HG02588 (cell line): ENCODE data around the gene MUC5B.

Experiments
- ATAC-seq: cut with Tn5 transposase; IDR thresholded peaks from one replicate; pipeline ENCODE4 v1.9.1; 2021; ENCODE audit warnings: mild to moderate bottlenecking, moderate library complexity; ENCODE audit not compliant: unreplicated experiment

The MUC5B gene

DNA sequence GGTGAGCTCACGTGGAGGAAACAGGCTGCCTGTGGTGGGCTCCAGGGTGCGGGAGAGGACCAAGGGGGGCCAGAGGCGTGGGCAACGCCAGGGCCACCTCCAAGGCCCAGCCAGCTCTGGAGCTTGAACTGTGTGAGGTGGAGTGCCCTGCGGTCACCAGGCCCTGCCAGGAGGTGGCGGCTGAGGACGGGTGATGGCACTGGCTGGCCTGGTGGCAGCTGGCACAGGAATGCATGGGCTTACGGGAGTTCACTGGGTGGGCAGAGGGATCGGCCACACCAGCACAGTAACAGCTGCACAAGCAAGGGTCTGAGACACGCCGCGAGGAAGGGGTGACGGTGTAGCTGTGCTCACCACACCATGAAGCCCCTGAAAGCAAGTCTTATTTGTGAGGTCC, 70.8 kb downstream of the MUC5B start:
- no peak for ATAC-seq

DNA sequence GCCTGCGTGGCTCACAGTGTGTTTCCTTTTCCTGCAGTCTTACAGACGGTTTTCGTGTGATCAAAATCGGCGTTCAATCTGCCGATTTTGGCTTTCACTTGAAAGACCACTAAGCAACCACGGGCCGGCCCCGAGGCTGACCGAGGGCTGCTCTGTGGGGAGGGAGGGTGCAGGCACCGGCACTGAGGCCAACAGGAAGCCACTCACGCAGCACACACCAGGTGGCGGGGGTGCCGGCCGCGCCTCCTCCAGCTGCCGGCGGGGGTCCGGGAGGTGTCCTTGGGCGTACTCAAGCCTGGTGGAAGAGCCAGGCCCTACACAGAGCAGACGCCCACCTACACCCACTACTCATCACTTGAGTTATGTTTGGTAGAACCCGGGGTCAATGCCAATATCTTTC, 72.2 kb downstream of the MUC5B start:
- ATAC-seq, result no peak

DNA sequence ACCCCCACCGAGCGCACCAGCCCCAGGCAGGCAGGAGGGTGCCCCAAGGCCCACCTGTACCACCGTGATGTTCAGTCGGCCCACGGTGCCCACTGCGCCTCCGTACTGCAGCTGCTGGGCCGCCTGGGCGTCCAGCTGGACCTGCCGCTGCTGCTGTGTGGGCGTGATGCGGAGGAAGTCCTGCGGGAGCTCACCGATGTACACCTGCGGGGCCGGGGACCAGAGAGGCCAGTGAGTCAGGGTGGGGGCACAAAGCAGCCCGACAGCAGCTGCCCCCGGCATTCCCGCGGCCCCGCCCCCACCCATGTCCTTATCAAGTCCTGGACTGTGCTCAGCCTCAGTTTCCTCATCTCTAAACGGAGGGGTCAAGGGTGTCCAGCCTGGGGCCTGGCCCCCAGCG, 72.7 kb downstream of the MUC5B start:
- ATAC-seq, result no peak

DNA sequence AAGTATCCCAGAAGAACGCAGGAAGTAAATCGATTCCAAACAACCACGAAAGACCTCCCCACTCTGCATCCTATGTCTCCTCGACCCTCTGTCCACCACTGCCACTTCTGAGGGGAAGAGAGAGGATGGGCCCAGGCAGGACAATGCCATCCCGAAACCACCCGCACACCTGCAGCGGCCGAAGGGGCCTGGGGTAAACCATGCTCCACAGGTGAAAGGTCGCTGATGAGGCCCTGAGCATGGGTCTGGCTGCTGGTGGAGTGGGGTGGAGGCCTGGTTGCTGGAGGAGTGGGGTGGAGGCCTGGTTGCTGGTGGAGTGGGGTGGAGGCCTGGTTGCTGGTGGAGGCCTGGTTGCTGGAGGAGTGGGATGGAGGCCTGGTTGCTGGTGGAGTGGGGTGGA, 73.4 kb downstream of the MUC5B start:
- ATAC-seq, result no peak

DNA sequence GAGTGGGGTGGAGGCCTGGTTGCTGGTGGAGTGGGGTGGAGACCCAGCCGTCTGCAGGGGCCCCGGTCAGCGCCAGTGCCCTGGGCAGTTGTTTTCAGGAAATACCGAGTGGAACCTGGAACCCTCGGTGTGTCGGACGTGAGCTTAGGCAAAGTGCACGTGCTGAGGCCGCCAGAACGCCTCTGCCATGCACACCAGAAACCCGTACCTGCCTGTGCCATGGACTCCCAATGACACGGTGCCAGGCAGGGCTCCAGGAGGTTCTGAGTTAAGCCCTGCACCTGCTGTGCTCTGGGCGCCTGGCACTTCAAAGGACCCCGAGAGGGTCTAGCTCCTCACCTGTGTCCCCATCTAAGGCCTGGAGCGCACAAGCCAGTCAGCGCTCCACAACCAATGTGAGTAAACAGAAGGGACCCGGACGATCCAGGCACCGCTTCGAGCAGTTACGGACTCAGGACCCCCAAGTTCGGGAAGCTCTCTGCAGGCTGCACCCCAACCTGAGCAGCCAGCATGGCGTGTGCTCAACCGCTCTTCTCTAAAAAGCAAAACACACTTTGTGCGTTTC, 74.2 kb downstream of the MUC5B start:
- no peak for ATAC-seq

DNA sequence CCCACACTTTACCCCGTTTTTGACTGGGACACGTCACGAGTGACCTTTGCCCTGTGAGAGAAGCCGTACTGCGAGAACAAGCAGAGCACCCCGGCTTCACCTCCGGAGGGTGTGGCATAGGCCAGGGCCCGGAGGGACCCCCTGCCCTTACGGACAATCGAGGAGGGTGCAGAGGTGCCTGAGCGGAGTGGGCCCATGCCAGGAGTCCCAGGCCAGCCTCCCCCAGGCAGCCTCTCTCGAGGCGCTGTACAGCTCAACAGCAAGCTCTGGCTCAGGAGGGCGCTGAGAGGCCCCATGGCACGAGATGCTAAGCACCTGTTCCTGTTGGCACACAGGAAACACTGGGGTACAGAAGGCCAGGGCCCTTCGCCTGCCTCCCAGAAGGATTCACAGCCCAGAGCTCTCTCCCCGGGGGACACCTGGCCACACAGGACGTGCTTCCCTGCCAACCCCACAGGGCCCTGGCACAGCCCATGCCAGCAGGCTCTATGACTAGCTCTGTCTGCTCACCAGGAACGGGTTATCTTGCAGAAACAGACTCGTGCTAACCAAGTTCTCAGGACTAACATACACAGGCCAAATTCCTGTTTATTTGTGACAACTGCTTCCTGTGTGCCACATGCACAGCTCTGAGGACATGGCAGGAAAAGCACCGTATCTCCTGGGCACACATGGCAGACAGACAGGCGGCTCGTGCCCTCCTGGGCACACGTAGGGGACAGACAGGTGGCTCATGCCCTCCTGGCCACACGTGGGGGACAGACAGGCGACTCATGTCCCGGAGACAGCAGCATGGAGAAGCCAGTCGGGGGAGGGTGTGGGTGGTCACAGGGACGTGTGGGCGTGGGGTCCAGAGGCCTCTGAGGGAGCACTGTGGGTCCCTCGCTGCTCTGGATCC, 75.0 kb downstream of the MUC5B start:
- ATAC-seq, result no peak

DNA sequence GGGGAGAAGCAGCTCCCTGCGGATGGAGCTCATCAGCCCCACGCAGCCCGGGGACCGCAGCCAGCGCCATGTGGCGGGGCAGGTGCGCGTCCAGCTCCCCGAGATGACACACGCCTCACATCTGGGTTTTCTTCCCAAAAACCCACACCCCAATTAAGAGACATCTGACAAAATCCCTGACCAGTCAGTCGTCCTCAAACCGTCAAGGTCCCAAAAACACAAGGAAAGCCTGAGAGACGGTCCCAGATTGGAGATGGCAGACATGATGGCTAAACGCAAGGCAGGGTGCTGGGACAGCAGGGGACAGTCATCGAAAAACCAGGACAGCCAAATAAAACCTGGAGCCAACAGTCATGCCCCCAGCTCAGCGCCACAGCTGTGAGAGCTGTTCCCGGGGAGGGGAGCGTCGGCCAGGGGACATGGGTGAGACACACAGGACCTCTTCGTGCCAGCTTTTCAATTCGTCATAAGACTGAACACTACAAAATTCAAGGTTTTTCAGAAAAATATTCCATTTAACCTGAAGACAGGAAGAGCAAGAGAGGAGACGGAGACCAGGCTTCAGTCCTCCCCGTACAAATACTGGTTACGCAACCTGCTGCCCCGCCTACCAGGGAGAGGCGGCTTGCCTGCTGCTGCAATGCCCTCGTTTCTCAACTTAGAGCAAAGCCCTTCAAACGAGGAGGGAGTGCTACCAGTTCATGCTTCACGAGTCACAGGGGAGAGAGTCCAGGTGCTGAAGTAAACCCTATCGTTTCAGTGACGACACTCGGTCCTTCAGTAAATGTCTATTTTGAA, 76.0 kb downstream of the MUC5B start:
- no peak for ATAC-seq

DNA sequence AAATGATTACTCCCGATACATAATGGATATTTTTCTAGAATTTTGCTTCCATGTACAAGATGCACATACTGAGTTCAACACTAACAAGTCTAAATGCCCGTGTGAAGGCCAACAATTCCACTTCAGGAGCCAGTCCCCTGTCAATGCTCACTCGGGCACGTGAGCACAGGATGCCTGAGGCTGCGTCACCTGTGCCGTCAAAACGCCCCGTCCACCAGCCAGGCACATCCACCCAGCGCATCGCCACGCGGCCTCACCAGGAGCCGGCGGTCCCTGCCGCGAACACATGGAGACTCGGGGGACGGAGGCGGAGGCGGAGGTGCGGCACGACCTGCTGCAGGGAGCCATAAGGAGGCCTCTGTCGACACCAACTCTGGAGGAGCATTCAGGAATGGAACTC, 76.8 kb downstream of the MUC5B start:
- ATAC-seq, result no peak

DNA sequence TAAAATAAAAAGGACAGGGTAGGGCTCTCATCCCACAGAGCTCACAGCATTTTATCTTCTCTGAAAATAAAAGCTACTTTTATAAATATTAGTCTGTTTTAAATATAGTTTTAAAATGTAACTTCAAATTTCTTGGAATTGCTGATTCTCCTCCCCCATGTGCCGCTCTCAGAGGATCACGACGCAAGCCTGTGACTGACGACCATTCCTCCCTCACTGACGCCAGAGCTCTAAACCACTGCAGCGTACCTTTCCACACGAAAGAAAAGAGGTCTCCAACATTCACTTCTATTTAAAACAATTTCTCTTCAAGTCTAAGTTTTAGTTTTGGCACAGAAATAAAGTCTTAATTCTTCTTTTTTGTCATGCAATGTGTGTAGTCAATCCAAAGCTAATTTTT, 77.3 kb downstream of the MUC5B start:
- no peak for ATAC-seq

DNA sequence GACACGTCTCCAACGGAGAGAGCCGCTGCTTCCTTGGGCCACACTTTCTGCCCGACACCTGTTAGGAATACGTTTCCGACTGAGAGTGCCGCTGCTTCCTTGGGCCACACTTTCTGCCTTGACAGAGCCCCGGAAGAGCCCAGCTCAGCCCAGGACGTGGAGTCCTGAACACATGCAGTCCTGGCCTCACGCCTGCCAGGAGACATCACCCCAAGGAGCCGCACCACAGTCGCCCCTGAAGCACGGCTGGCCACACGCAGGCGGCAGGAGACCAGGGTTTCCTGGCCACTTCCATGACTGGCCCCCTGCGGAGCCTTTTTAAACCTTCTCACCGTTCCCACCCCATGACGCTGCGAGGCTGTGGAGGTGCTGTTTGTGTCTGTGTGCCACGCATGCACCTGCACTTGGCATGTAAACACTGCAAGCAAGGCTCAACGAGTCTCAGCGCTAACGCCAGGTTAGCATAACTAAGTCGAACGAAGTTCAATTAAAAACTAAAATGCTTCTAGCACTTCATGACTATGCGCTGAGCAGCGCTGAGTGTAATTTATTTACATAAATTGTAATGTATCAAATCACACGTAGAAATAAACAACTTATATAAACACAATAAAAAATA, 77.8 kb downstream of the MUC5B start:
- ATAC-seq, result no peak

DNA sequence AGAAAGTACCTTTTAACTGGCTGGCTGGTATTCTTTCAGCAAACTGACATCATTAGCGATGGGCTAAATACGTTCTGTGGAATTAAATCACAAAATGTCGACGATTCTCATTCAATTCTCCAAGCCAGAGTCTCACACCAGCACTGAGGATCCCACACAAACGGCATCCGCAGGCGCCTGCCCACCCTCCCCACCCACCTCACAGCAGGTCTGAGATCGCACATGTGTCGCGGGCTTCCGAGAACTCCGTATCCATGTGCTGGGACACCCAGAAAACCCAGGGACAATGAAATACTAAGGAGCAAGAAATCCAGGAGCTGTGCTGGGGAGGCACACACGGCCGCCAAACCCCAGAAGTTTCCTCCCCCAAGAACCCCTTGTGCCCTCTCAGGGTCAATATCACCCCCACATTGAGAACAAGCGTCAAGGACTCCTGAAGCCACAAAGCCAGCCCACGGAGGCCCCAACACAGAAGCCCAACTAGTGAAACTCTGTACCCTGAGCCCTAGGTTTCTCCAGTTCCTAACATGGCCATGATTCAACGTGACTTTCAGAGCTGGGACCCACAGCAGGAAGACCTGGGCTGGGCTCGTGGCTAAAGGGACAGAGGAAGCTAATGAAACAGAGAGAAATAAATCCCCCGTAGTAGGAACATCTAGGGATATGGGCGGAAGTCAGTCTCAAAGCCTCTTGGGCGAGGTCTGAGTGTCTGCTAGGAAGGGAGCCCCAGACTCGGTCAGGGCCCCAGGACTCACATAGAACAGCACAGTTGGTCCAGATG, 78.5 kb downstream of the MUC5B start:
- no peak for ATAC-seq

DNA sequence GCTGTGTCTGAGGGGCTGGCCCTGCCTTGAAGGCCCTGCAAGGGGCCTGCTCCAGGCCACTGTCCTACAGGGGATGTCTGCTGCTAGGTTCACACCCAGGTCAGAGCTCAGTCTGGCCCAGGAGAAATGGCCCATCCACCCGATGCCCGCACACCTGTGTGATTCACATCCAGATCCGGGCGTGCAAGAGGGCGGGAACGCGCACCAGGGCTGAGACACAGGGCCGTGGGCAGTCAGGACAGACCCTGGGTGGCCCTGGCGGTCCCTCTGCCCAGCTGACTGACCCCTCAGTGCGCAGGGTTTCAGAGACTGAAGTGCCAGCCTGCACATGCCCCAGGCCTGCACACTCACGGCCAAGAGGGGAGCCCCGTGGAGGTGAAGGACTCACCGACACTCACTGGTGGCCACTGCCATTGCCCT, 79.2 kb downstream of the MUC5B start:
- no peak for ATAC-seq

DNA sequence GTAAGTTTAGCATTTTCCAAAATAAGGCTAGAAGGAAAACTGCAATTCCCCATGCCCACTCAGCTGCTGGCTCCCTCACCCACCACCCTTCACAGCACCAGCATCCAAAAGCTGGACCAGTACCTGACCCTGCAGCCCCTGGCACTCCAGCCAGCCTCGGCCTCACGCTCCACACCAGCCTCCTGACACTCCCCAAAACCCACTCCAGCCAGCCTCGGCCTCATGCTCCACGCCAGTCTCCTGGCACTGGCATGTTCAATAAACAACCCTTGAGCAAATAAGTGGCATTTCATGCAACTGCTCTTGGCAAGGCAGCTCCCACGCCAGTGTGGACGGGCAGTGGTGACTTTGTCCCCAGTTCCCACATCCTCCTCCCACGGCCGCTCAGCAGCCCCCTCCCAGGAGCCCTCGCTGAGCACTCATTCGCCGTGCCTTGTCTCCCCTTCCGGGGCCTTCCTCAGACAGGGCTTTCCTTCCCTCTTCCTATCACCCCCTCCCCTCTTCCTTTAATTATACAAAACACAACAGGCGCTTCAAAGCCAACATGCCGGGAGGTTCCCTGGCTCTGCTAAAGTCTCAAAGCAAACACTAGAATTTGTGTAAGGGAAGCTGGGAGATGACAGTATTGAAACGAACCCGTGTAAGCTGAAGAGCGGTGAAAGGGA, 79.7 kb downstream of the MUC5B start:
- no peak for ATAC-seq

DNA sequence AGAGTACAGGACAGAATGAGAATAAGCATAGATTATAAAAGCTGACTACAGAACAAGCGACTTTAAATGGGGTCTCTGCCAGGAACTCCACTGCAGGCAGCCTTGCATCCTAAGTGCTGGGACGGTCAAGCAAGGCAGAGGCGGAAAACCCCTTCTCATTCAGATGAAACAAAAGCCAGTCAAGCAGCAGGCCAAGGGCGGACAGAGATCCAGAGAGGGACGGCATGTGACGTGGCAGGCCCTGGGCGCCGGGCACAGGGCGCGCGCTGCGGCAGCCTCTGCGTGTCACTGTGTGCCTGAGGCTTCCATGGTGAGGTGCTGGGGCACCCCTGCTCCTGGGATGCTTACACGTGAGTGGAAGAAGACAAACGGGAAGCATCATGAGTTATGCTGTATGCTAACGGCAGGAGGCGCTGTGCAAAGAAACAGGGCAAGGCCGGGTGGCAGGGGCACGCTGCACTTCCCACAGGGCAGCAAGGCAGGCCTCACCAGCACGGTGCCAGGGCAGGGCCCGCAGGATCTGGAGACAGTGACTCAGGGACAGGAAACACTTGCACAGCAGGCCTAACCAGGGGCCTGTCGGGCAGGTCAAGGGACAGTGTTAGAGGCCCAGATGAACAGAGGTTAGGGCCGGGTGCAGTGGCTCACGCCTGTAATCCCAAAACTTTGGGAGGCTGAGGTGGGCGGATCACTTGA, 80.4 kb downstream of the MUC5B start:
- ATAC-seq, result no peak

DNA sequence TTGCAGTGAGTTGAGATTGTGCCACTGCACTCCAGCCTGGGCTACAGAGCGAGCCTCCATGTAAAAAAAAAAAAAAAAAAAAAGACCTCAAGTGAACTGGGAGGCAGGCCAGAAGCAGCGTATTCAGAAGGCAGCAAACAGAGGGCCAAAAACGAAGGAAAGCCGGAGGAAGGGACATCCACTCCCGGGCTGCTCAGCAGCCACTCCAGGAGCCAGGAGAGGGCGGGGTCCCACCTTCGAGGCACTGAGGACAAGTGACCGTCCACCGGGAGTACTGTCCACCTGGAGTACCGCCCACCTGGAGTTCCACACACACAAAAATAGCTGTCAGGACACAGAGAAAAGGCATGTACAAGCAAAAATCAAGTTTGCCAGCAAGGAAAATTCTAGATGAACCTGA, 81.1 kb downstream of the MUC5B start:
- no peak for ATAC-seq

DNA sequence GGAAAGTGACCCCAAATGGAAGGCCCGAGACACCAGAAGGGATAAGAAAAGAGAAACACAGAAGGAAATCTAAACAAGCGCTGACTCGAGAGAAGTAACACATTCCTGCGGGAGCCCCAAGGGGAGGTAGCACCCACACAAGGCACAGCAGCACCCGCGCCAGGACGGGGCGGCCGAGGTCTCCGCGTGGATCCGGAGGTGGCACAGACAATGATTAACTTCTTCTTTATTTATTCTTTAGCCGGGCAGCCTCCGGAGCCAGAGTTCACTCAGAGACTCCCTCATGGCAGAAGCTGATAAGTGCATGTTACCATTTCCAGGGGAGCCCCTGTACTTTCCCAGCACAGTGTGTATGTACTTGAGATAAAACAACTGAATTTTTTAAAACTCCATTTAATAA, 81.5 kb downstream of the MUC5B start:
- no peak for ATAC-seq

DNA sequence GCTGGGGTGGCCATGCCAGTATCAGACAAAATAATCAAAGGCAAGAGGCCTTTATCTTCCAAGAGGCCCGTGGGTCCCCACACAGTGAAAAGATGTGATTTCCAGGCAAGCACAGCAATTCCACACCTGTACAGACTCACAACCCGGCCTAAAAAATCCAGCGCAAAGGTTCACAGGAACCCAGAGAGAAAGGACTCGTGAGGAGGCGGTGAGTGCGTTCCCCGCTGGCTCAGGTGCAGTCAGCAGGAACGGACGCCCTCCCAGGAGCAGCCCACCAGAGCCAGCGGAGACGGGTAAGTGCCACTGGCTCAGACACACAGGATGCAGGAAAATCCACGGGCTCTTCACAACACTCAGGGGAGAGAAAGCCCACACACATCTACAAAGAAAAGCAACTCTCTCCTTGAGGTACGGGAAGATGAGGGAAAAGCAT, 82.2 kb downstream of the MUC5B start:
- no peak for ATAC-seq

DNA sequence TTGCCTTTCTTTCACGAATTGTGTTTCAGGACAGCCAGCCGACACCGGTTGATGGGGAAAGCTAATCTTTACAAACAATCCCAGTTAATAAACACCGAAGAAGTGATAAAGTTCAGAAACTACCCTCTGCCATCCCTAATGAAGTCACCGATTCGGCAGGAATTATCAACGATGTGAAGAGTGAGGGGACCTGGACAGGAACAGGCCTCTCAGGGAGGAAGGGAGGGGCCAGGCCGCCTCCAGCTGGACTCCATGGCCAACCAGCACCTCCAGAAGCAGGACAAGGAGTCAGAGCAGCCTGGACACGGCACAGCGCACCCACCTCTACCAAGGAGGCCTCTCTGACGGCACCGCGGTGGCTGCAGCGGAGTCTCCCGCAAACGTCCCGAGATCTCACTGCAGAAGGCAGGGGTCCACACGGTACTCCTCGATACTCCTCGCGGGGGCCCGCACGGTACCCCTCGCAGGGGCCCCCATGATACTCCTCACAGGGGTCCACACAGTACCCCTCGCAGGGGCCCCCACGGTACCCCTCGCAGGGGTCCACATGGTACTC, 82.7 kb downstream of the MUC5B start:
- ATAC-seq, result no peak
